ENCODE data around the gene KCNB1. TPM values are rescaled to one million over a fixed set of nuclear protein-coding genes. Genes with fewer than 3 reads are reported as not detected.

KCNB1 gene
- polyA plus RNA-seq, 1 donor from 2014 or later = 3.6 TPM

- no peak for TF ChIP-seq EZH2 (IDR thresholded peaks at IDR 0.05; ENCODE audit: borderline replicate concordance, insufficient read depth, low read length, poor library complexity, severe bottlenecking)
- H4K20me1 ChIP-seq (ENCODE audit: insufficient read depth) = no peaks in the 10 kb centered on the region
- H3K9me2 ChIP-seq (ENCODE audit: insufficient read depth, low read length) = no peaks in the 10 kb centered on the region
- no peaks in the 10 kb centered on the region for H3F3A ChIP-seq (ENCODE audit: insufficient read depth, low read length, poor library complexity, severe bottlenecking)
- no peak overlapping the region for H2AFZ ChIP-seq (ENCODE audit: low read depth, low read length)
- no peak overlapping the region for H3K27ac ChIP-seq (ENCODE audit: low read length)
- H3K79me2 ChIP-seq (replicated peaks; ENCODE audit: insufficient read depth, low read length) = no peaks in the 10 kb centered on the region
- no peak overlapping the region for H3K9ac ChIP-seq (ENCODE audit: low read length)
- no peak overlapping the region for H3K4me2 ChIP-seq (ENCODE audit: low read length)
- H3K27me3 ChIP-seq (ENCODE audit: insufficient read depth, low read depth, low read length) = no peaks in the 10 kb centered on the region
- no peaks in the 10 kb centered on the region for H3K9me3 ChIP-seq (ENCODE audit: low read length)
- H3K36me3 ChIP-seq (ENCODE audit: insufficient read depth, low read length) = peaks cover 4% of the 10 kb centered on the region
- H3K4me3 ChIP-seq (ENCODE audit: low read length) = peak overlapping the region; percentile 86
These were observed 2.2 kb downstream of the KCNB1 start for GRCh38 chr20:49480236-49480635.

- no peaks in the 10 kb centered on the region for H3F3A ChIP-seq (ENCODE audit: insufficient read depth, low read length, poor library complexity, severe bottlenecking)
- no peak overlapping the region for H2AFZ ChIP-seq (ENCODE audit: low read depth, low read length)
- H4K20me1 ChIP-seq (ENCODE audit: insufficient read depth) = no peaks in the 10 kb centered on the region
- peaks cover 4% of the 10 kb centered on the region for H3K36me3 ChIP-seq (ENCODE audit: insufficient read depth, low read length)
- H3K4me3 ChIP-seq (ENCODE audit: low read length) = peak overlapping the region; percentile 86
- H3K79me2 ChIP-seq (replicated peaks; ENCODE audit: insufficient read depth, low read length) = no peaks in the 10 kb centered on the region
- no peaks in the 10 kb centered on the region for H3K9me2 ChIP-seq (ENCODE audit: insufficient read depth, low read length)
- TF ChIP-seq CTCF (IDR thresholded peaks at IDR 0.05; ENCODE audit: poor library complexity, severe bottlenecking) = no peak
- TF ChIP-seq REST (IDR thresholded peaks at IDR 0.05; ENCODE audit: borderline replicate concordance) = no peak
- TF ChIP-seq EZH2 (IDR thresholded peaks at IDR 0.05; ENCODE audit: borderline replicate concordance, insufficient read depth, low read length, poor library complexity, severe bottlenecking) = no peak
- TF ChIP-seq RAD21 (conservative IDR thresholded peaks at IDR 0.05) = no peak
- TF ChIP-seq SMC3 (conservative IDR thresholded peaks at IDR 0.05; ENCODE audit: poor library complexity) = no peak
- TF ChIP-seq POLR2AphosphoS5 (IDR thresholded peaks at IDR 0.05) = no peak
- TF ChIP-seq MXI1 (conservative IDR thresholded peaks at IDR 0.05; ENCODE audit: poor library complexity, severe bottlenecking) = no peak
- TF ChIP-seq TAF1 (IDR thresholded peaks at IDR 0.05; ENCODE audit: low read depth) = no peak
- no peak for TF ChIP-seq EP300 (conservative IDR thresholded peaks at IDR 0.05; ENCODE audit: poor library complexity, severe bottlenecking)
- H3K9ac ChIP-seq (ENCODE audit: low read length) = no peak overlapping the region
- no peaks in the 10 kb centered on the region for H3K27me3 ChIP-seq (ENCODE audit: insufficient read depth, low read depth, low read length)
- no peak overlapping the region for H3K4me2 ChIP-seq (ENCODE audit: low read length)
- no peaks in the 10 kb centered on the region for H3K9me3 ChIP-seq (ENCODE audit: low read length)
- H3K27ac ChIP-seq (ENCODE audit: low read length) = no peak overlapping the region
These were observed 2.7 kb downstream of the KCNB1 start for GRCh38 chr20:49479785-49480184.
